Measurements from ENCODE around the gene CTNNA3. TPM values are rescaled to one million over a fixed set of nuclear protein-coding genes. Genes with fewer than 3 reads are reported as not detected.

Gene CTNNA3
- total and polyA plus RNA-seq, 2 donors (not counting 3 experiments of a cell fraction or from before 2014, with no cell fraction given): not detected

GRCh38 chr10:67612577-67613537 is 83.1 kb downstream of the CTNNA3 start:
- no peak for FAIRE-seq
- DNase-seq (ENCODE audit: low read depth, low spot score): no peak
- dilution Hi-C loops (cut with MboI; ENCODE audit: extremely low pct_ligation_motif_present, low sequenced_read_pairs) (no loop called here), intact Hi-C loops (cut with micrococcal nuclease) (loop anchor here (10.0 kb wide), 1 partner anchor 68 kb away; no protein-coding TSS in a partner anchor)
- CTCF ChIA-PET: no interaction called here
- Histone ChIP-seq H3K9ac (replicated peaks; ENCODE audit: extremely low read depth, insufficient read depth, low read length) (no peak overlapping the region), H3K9me1 (replicated peaks; ENCODE audit: control insufficient read depth, extremely low read depth, insufficient read depth, low read length) (no peaks in the 10 kb centered on the region), H3K4me2 (ENCODE audit: insufficient read depth, low read length) (no peak overlapping the region), H3K27ac (ENCODE audit: insufficient read depth, low read depth, low read length) (no peak overlapping the region), H3K4me3 (replicated peaks in 1 of 3; ENCODE audit: insufficient read depth in 1 of 3, low read depth in 1 of 3, low read length in 3 of 3) (no peak overlapping the region), H3K9me3 (replicated peaks; ENCODE audit: control insufficient read depth, insufficient read depth, low read length) (no peaks in the 10 kb centered on the region), H3K4me1 (ENCODE audit: control insufficient read depth, extremely low read depth, insufficient read depth, low read length) (peaks cover 2% of the 10 kb centered on the region), H4K20me1 (replicated peaks; ENCODE audit: control insufficient read depth, extremely low read depth, insufficient read depth, low read length) (no peaks in the 10 kb centered on the region), H3K79me2 (ENCODE audit: control insufficient read depth, insufficient read depth, low read length) (no peaks in the 10 kb centered on the region), H3K36me3 (ENCODE audit: control insufficient read depth in 2 of 2, extremely low read depth in 1 of 2, insufficient read depth in 2 of 2, low read length in 2 of 2) (no peaks in the 10 kb centered on the region), H2AFZ (ENCODE audit: low read depth, low read length) (no peak overlapping the region), H3K27me3 (ENCODE audit: control insufficient read depth in 2 of 2, insufficient read depth in 2 of 2, low read length in 2 of 2) (no peaks in the 10 kb centered on the region)
- TF ChIP-seq FOS (IDR thresholded peaks at IDR 0.05; ENCODE audit: borderline replicate concordance, insufficient read depth, low read length) (no peak), JUN (IDR thresholded peaks at IDR 0.05; ENCODE audit: borderline replicate concordance, insufficient read depth, insufficient read length, low read depth) (no peak), POLR2A (IDR thresholded peaks at IDR 0.05; ENCODE audit: low read depth, low read length) (no peak), CTCF (IDR thresholded peaks at IDR 0.05; ENCODE audit: extremely low read depth in 1 of 2, insufficient read depth in 1 of 2, low read depth in 1 of 2, low read length in 2 of 2) (no peak)
- BruUV-seq (replicated peaks): no TSS peak
- POLR2A ChIA-PET: no interaction called here

GRCh38 chr10:67612176-67612575 is 83.8 kb downstream of the CTNNA3 start:
- Histone ChIP-seq H3K9me1 (replicated peaks; ENCODE audit: control insufficient read depth, extremely low read depth, insufficient read depth, low read length) (no peaks in the 10 kb centered on the region), H4K20me1 (replicated peaks; ENCODE audit: control insufficient read depth, extremely low read depth, insufficient read depth, low read length) (no peaks in the 10 kb centered on the region), H3K79me2 (ENCODE audit: control insufficient read depth, insufficient read depth, low read length) (no peaks in the 10 kb centered on the region), H2AFZ (ENCODE audit: low read depth, low read length) (no peak overlapping the region), H3K9me3 (replicated peaks; ENCODE audit: control insufficient read depth, insufficient read depth, low read length) (no peaks in the 10 kb centered on the region), H3K4me1 (ENCODE audit: control insufficient read depth, extremely low read depth, insufficient read depth, low read length) (peaks cover 9% of the 10 kb centered on the region), H3K36me3 (ENCODE audit: control insufficient read depth in 2 of 2, extremely low read depth in 1 of 2, insufficient read depth in 2 of 2, low read length in 2 of 2) (no peaks in the 10 kb centered on the region), H3K27ac (ENCODE audit: insufficient read depth, low read depth, low read length) (no peak overlapping the region), H3K4me3 (replicated peaks in 1 of 3; ENCODE audit: insufficient read depth in 1 of 3, low read depth in 1 of 3, low read length in 3 of 3) (no peak overlapping the region), H3K9ac (replicated peaks; ENCODE audit: extremely low read depth, insufficient read depth, low read length) (no peak overlapping the region), H3K4me2 (ENCODE audit: insufficient read depth, low read length) (no peak overlapping the region), H3K27me3 (ENCODE audit: control insufficient read depth in 2 of 2, insufficient read depth in 2 of 2, low read length in 2 of 2) (no peaks in the 10 kb centered on the region)
- BruUV-seq (replicated peaks): no TSS peak
- TF ChIP-seq GATA2 (IDR thresholded peaks at IDR 0.05; ENCODE audit: insufficient read depth, insufficient read length, low read depth, low read length) (no peak), FOS (IDR thresholded peaks at IDR 0.05; ENCODE audit: borderline replicate concordance, insufficient read depth, low read length) (no peak), MYC (IDR thresholded peaks at IDR 0.05; ENCODE audit: low read depth, low read length) (no peak), POLR2A (IDR thresholded peaks at IDR 0.05; ENCODE audit: low read depth, low read length) (no peak), JUN (IDR thresholded peaks at IDR 0.05; ENCODE audit: borderline replicate concordance, insufficient read depth, insufficient read length, low read depth) (no peak), EZH2 (IDR thresholded peaks at IDR 0.05; ENCODE audit: borderline replicate concordance, low read depth, low read length, severe bottlenecking) (no peak), CTCF (IDR thresholded peaks at IDR 0.05; ENCODE audit: extremely low read depth in 1 of 2, insufficient read depth in 1 of 2, low read depth in 1 of 2, low read length in 2 of 2) (no peak), POLR2AphosphoS5 (IDR thresholded peaks at IDR 0.05; ENCODE audit: insufficient read depth, low read depth, low read length) (no peak)
- TF ChIP-seq, protein P1, sequence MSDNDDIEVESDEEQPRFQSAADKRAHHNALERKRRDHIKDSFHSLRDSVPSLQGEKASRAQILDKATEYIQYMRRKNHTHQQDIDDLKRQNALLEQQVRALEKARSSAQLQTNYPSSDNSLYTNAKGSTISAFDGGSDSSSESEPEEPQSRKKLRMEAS (IDR thresholded peaks at IDR 0.05; ENCODE audit: insufficient read depth, insufficient read length): no peak
- no peak for DNase-seq (ENCODE audit: low read depth, low spot score)
- intact Hi-C loops (cut with micrococcal nuclease): loop anchor here (10.0 kb wide), 1 partner anchor 67 kb away; no protein-coding TSS in a partner anchor
- POLR2A ChIA-PET: no interaction called here
- FAIRE-seq: no peak
- dilution Hi-C loops (cut with MboI; ENCODE audit: extremely low pct_ligation_motif_present, low sequenced_read_pairs): no loop called here
- CTCF ChIA-PET: no interaction called here
